Liver (tissue), 9 donors: ENCODE measurements around the gene NOX3. TPM values are rescaled to one million over a fixed set of nuclear protein-coding genes. Genes with fewer than 3 reads are reported as not detected.

ENCODE experiments used
- DNase-seq: peaks from one replicate; pipeline ENCODE4 v3.0.0-alpha.2; 2017; ENCODE audit warnings: low spot score
- H3K27ac ChIP-seq, 2 donors: one replicate each; pipeline ENCODE4 v1.7.0; 2013; ENCODE audit warnings: inconsistent platforms in 2 of 2, low read length in 2 of 2, control low read depth in 1 of 2, low read depth in 1 of 2, mild to moderate bottlenecking in 1 of 2
- H3K27me3 ChIP-seq, 4 donors: one replicate each; pipeline versions ENCODE4 v1.6.1 to v1.7.0; 2013; ENCODE audit warnings: low read length in 3 of 4, inconsistent platforms in 1 of 4, mild to moderate bottlenecking in 1 of 4, moderate library complexity in 1 of 4; ENCODE audit not compliant: control insufficient read depth in 4 of 4, insufficient read depth in 4 of 4
- H3K36me3 ChIP-seq, 4 donors: one replicate each; pipeline versions ENCODE4 v1.6.1 to v1.7.0; 2013; ENCODE audit warnings: low read length in 3 of 4, mild to moderate bottlenecking in 3 of 4, low read depth in 1 of 4, moderate library complexity in 1 of 4; ENCODE audit not compliant: control insufficient read depth in 4 of 4, insufficient read depth in 3 of 4
- H3K4me1 ChIP-seq, 4 donors: one replicate each; pipeline versions ENCODE4 v1.6.1 to v1.7.0; 2013; ENCODE audit warnings: low read length in 3 of 4, mild to moderate bottlenecking in 3 of 4, moderate library complexity in 1 of 4; ENCODE audit not compliant: control insufficient read depth in 4 of 4, insufficient read depth in 4 of 4
- H3K4me3 ChIP-seq, 3 donors: one replicate each; pipeline versions ENCODE4 v1.6.1 to v1.7.0; 2013; ENCODE audit warnings: low read length in 3 of 3, control low read depth in 1 of 3, low read depth in 1 of 3, mild to moderate bottlenecking in 1 of 3
- H3K9ac ChIP-seq, 2 donors: one replicate each; pipeline ENCODE4 v1.7.0; 2013; ENCODE audit warnings: low read length in 2 of 2, mild to moderate bottlenecking in 2 of 2, moderate library complexity in 2 of 2, control low read depth in 1 of 2, low read depth in 1 of 2
- H3K9me3 ChIP-seq, 4 donors: one replicate each; pipeline versions ENCODE4 v1.6.1 to v1.7.0; 2013; ENCODE audit warnings: low read length in 3 of 4; ENCODE audit not compliant: control insufficient read depth in 4 of 4
- EGR1 ChIP-seq, 2 donors: IDR thresholded peaks; 2 replicates each; pipeline ENCODE4 v1.6.1; 2016 to 2018; ENCODE audit warnings: antibody characterized with exemption in 2 of 2, low read depth in 2 of 2
- FOXA1 ChIP-seq: IDR thresholded peaks from 2 replicates; pipeline ENCODE4 v1.6.1; 2016; ENCODE audit warnings: antibody characterized with exemption
- FOXA2 ChIP-seq: IDR thresholded peaks from 2 replicates; pipeline ENCODE4 v1.6.1; 2016; ENCODE audit warnings: antibody characterized with exemption
- GABPA ChIP-seq, 2 donors: IDR thresholded peaks in 1 of 2; conservative IDR thresholded peaks in 1 of 2; 2 replicates each; pipeline ENCODE4 v1.6.1; 2016; ENCODE audit warnings: antibody characterized with exemption in 2 of 2, mild to moderate bottlenecking in 1 of 2, moderate library complexity in 1 of 2
- HNF4A ChIP-seq, 2 donors: conservative IDR thresholded peaks; 2 replicates each; pipeline ENCODE4 v1.6.1; 2016; ENCODE audit warnings: antibody characterized with exemption in 2 of 2, mild to moderate bottlenecking in 2 of 2
- HNF4G ChIP-seq: IDR thresholded peaks from 2 replicates; pipeline ENCODE4 v1.6.1; 2016; ENCODE audit warnings: antibody characterized with exemption
- JUND ChIP-seq, 2 donors: IDR thresholded peaks; 2 replicates each; pipeline ENCODE4 v1.6.1; 2016; ENCODE audit warnings: antibody characterized with exemption in 2 of 2
- MAX ChIP-seq: IDR thresholded peaks from 2 replicates; pipeline ENCODE4 v1.6.1; 2016; ENCODE audit warnings: antibody characterized with exemption
- NR2F2 ChIP-seq: IDR thresholded peaks from 2 replicates; pipeline ENCODE4 v1.6.1; 2016; ENCODE audit warnings: antibody characterized with exemption
- RAD21 ChIP-seq, 2 donors: IDR thresholded peaks; 2 replicates each; pipeline ENCODE4 v1.6.1; 2016; ENCODE audit warnings: antibody characterized with exemption in 2 of 2, mild to moderate bottlenecking in 2 of 2
- REST ChIP-seq: IDR thresholded peaks from 2 replicates; pipeline ENCODE4 v1.6.1; 2016; ENCODE audit warnings: antibody characterized with exemption, mild to moderate bottlenecking
- SP1 ChIP-seq: IDR thresholded peaks from 2 replicates; pipeline ENCODE4 v1.6.1; 2018; ENCODE audit warnings: antibody characterized with exemption, mild to moderate bottlenecking
- TAF1 ChIP-seq: conservative IDR thresholded peaks from 2 replicates; pipeline ENCODE4 v1.6.1; 2016; ENCODE audit warnings: antibody characterized with exemption, mild to moderate bottlenecking
- YY1 ChIP-seq: IDR thresholded peaks from 2 replicates; pipeline ENCODE4 v1.6.1; 2016; ENCODE audit warnings: antibody characterized with exemption, mild to moderate bottlenecking
- WGBS: extraction: QIAGEN DNeasy Blood & Tissue Kit; methylation state at CpG from one replicate; pipeline ENCODE4 v1.1.7; 2013; 5-methylcytosine and 5-hydroxymethylcytosine counted together
- polyA plus RNA-seq, 2 donors: library from polyadenylated mRNA; stranded (reverse) in 1 of 2; unstranded in 1 of 2; fragments of 200-250 nt in 1 of 2; fragments of >200 nt in 1 of 2; fragmentation: Nextera tagmentation in 1 of 2; extraction: Ambion mirVana in 1 of 2; gene quantifications; one replicate each; pipeline versions ENCODE4 v1.2.1 to v1.2.3, GENCODE V29; 2013 to 2015
- total RNA-seq, 2 donors: library from RNA; depleted of rRNA; stranded (reverse); fragments of >200 nt; gene quantifications; one replicate each; pipeline ENCODE4 v1.2.3, GENCODE V29; 2014
- TF ChIP-seq, protein P1 (sequence below): fragments of 150-350 bp; IDR thresholded peaks from 2 replicates; pipeline ENCODE4 v1.5.1; 2017; ENCODE audit warnings: improper control_type of control experiment, low read depth, low read length; ENCODE audit not compliant: missing input control
- TF ChIP-seq, protein P2 (sequence below): IDR thresholded peaks from 2 replicates; pipeline ENCODE4 v1.6.1; 2016; ENCODE audit warnings: antibody characterized with exemption
- donor health status: healthy.
- donor health status: healthy.
- donor health status: healthy.
- donor health status: healthy.
- donor health status: healthy.

NOX3 gene
- total and polyA plus RNA-seq, 4 donors, result not detected

GRCh38 chr6:155454471-155454870 lies 1.2 kb downstream of the NOX3 start:
- H3K4me1 ChIP-seq, result no peaks in the 10 kb centered on the region
- no peaks in the 10 kb centered on the region for H3K9me3 ChIP-seq
- no peak overlapping the region for H3K4me3 ChIP-seq
- TF ChIP-seq, protein P1, sequence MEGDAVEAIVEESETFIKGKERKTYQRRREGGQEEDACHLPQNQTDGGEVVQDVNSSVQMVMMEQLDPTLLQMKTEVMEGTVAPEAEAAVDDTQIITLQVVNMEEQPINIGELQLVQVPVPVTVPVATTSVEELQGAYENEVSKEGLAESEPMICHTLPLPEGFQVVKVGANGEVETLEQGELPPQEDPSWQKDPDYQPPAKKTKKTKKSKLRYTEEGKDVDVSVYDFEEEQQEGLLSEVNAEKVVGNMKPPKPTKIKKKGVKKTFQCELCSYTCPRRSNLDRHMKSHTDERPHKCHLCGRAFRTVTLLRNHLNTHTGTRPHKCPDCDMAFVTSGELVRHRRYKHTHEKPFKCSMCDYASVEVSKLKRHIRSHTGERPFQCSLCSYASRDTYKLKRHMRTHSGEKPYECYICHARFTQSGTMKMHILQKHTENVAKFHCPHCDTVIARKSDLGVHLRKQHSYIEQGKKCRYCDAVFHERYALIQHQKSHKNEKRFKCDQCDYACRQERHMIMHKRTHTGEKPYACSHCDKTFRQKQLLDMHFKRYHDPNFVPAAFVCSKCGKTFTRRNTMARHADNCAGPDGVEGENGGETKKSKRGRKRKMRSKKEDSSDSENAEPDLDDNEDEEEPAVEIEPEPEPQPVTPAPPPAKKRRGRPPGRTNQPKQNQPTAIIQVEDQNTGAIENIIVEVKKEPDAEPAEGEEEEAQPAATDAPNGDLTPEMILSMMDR, result no peak
- TF ChIP-seq FOXA1 (no peak), MAX (no peak), SP1 (no peak), YY1 (no peak), FOXA2 (no peak), TAF1 (no peak), GABPA (IDR thresholded peaks at IDR 0.05 in 1 of 2, conservative IDR thresholded peaks at IDR 0.05 in 1 of 2) (no peak), JUND (IDR thresholded peaks at IDR 0.05) (no peak), EGR1 (IDR thresholded peaks at IDR 0.05; ENCODE audit: low read depth in 2 of 2) (no peak)
- TF ChIP-seq, protein P2, sequence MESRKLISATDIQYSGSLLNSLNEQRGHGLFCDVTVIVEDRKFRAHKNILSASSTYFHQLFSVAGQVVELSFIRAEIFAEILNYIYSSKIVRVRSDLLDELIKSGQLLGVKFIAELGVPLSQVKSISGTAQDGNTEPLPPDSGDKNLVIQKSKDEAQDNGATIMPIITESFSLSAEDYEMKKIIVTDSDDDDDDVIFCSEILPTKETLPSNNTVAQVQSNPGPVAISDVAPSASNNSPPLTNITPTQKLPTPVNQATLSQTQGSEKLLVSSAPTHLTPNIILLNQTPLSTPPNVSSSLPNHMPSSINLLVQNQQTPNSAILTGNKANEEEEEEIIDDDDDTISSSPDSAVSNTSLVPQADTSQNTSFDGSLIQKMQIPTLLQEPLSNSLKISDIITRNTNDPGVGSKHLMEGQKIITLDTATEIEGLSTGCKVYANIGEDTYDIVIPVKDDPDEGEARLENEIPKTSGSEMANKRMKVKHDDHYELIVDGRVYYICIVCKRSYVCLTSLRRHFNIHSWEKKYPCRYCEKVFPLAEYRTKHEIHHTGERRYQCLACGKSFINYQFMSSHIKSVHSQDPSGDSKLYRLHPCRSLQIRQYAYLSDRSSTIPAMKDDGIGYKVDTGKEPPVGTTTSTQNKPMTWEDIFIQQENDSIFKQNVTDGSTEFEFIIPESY, result no peak
- peaks cover 0 to 2% (median 0%) of the 10 kb centered on the region in 4 donors for H3K27me3 ChIP-seq
- WGBS, result 45% methylated on average over 4 of the region's 4 CpGs
- DNase-seq, result no peak
- no peaks in the 10 kb centered on the region for H3K36me3 ChIP-seq
- no peak overlapping the region for H3K9ac ChIP-seq
- H3K27ac ChIP-seq, result no peak overlapping the region

- no peak for DNase-seq
- H3K27ac ChIP-seq, result no peak overlapping the region
- WGBS, result 78% methylated on average over 1 of the region's 1 CpG
- H3K36me3 ChIP-seq, result no peaks in the 10 kb centered on the region
- no peak overlapping the region for H3K4me3 ChIP-seq
- H3K4me1 ChIP-seq, result no peaks in the 10 kb centered on the region
- H3K9ac ChIP-seq, result no peak overlapping the region
- H3K27me3 ChIP-seq, result peaks cover 0 to 2% (median 0%) of the 10 kb centered on the region in 4 donors
- TF ChIP-seq SP1, result no peak
- no peak for TF ChIP-seq EGR1 (IDR thresholded peaks at IDR 0.05; ENCODE audit: low read depth in 2 of 2)
- TF ChIP-seq HNF4G, result no peak
- TF ChIP-seq REST, result no peak
- TF ChIP-seq RAD21 (IDR thresholded peaks at IDR 0.05), result no peak
- no peak for TF ChIP-seq NR2F2
- no peak for TF ChIP-seq TAF1
- TF ChIP-seq FOXA1, result no peak
- TF ChIP-seq, protein P1, result no peak
- TF ChIP-seq HNF4A (conservative IDR thresholded peaks at IDR 0.05), result no peak
- TF ChIP-seq MAX, result no peak
- TF ChIP-seq JUND (IDR thresholded peaks at IDR 0.05), result no peak
- TF ChIP-seq, protein P2, result no peak
- H3K9me3 ChIP-seq, result no peaks in the 10 kb centered on the region
Observed at GRCh38 chr6:155454008-155454407, 1.6 kb downstream of the NOX3 start.
